ENCODE results near the gene ARHGAP31. TPM values are rescaled to one million over a fixed set of nuclear protein-coding genes. Genes with fewer than 3 reads are reported as not detected.

Gene ARHGAP31
- total and polyA plus RNA-seq, 5 donors = 14.6 to 52.3 (median 45.1) TPM

- ATAC-seq (peak in 1 of 2 donors; percentile 24), DNase-seq (no peak)
- WGBS = 91% methylated on average over 1 of the region's 1 CpG
- intact Hi-C loops (cut with DNase I) = no loop called here
- no peaks in the 10 kb centered on the region for H3K27me3 ChIP-seq (ENCODE audit: control insufficient read depth, insufficient read depth)
- no peak overlapping the region for H3K27ac ChIP-seq (ENCODE audit: low read length)
- H3K9me3 ChIP-seq (ENCODE audit: control insufficient read depth, low read length) = no peaks in the 10 kb centered on the region
- peaks cover 3% of the 10 kb centered on the region for H3K4me1 ChIP-seq (ENCODE audit: control insufficient read depth, insufficient read depth, low read length)
- no peak overlapping the region for H3K4me3 ChIP-seq (ENCODE audit: low read length)
Measured at GRCh38 chr3:119436977-119437376, 142.8 kb downstream of the ARHGAP31 start.

- WGBS = 89% methylated on average over 6 of the region's 6 CpGs
- no peaks in the 10 kb centered on the region for H3K27me3 ChIP-seq (ENCODE audit: control insufficient read depth, insufficient read depth)
- H3K9me3 ChIP-seq (ENCODE audit: control insufficient read depth, low read length) = no peaks in the 10 kb centered on the region
- intact Hi-C loops (cut with DNase I) = no loop called here
- no peak for DNase-seq
- no peak overlapping the region for H3K4me3 ChIP-seq (ENCODE audit: low read length)
- no peak for ATAC-seq
- no peak overlapping the region for H3K27ac ChIP-seq (ENCODE audit: low read length)
- H3K4me1 ChIP-seq (ENCODE audit: control insufficient read depth, insufficient read depth, low read length) = peaks cover 3% of the 10 kb centered on the region
Measured at GRCh38 chr3:119437691-119438258, 143.6 kb downstream of the ARHGAP31 start.

DNA sequence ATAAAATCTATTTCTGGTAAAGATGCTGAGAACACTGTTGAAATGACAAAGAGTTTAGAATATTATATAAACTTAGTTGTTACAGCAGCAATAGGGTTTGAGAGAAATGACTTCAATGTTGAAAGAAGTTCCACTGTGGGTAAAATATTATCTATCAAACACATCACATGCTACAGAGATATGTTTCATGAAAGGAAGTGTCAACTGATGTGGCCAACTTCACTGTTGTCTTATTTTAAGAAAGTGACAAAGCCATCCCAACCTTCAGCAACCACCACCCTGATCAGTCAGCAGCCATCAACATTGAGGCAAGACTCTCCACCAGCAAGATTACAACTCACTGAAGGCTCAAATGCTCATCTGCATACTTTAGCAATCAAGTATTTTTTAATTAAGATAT lies 149.0 kb downstream of the ARHGAP31 start:
- no peaks in the 10 kb centered on the region for H3K27me3 ChIP-seq (ENCODE audit: control insufficient read depth, insufficient read depth)
- no peaks in the 10 kb centered on the region for H3K9me3 ChIP-seq (ENCODE audit: control insufficient read depth, low read length)
- H3K27ac ChIP-seq (ENCODE audit: low read length) = no peak overlapping the region
- H3K4me1 ChIP-seq (ENCODE audit: control insufficient read depth, insufficient read depth, low read length) = no peaks in the 10 kb centered on the region
- intact Hi-C loops (cut with DNase I) = no loop called here
- no peak for DNase-seq
- H3K4me3 ChIP-seq (ENCODE audit: low read length) = no peak overlapping the region
- ATAC-seq = no peak

DNA sequence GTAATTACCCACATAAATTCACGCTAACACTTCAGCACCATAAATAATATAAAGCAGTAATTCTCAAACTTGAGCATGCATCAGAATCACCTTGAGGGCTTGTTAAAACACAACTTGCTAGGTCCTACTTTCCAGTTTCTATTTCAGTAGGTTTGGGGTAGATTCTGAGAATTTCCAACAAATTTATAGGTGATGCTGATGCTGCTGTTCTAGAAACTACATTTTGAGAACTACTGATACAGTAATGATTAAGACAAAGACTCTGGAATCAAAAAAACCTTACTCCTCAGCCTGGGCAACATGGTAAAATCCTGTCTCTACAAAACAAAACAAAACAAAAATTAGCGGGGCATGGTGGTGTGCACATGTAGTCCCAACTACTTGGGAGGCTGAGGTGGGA lies 150.4 kb downstream of the ARHGAP31 start:
- Histone ChIP-seq H3K4me1 (ENCODE audit: control insufficient read depth, insufficient read depth, low read length) (no peaks in the 10 kb centered on the region), H3K27me3 (ENCODE audit: control insufficient read depth, insufficient read depth) (no peaks in the 10 kb centered on the region), H3K9me3 (ENCODE audit: control insufficient read depth, low read length) (no peaks in the 10 kb centered on the region), H3K27ac (ENCODE audit: low read length) (no peak overlapping the region), H3K4me3 (ENCODE audit: low read length) (no peak overlapping the region)
- WGBS = 100% methylated on average over 2 of the region's 2 CpGs
- intact Hi-C loops (cut with DNase I) = no loop called here
- no peak for ATAC-seq
- DNase-seq = no peak

DNA sequence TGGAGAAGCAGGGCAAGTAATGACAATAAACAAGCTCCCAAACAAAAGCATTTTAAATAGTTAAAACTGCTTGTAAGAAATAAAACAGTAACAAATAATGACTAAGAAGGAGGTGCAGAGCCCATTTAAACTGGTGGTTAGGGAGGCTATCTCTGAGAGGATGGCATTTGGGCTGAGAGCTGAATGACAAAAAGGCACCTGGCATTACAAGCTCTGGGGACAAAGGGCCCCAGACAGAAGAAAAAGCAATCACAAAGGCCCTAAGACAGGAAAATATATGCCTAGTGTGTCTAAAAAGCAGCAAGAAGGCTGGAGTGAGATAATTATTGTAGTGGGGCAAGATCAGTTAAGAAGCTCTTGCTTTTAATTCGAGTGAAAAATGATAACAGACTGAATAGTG lies 159.6 kb downstream of the ARHGAP31 start:
- Histone ChIP-seq H3K4me1 (ENCODE audit: control insufficient read depth, insufficient read depth, low read length) (no peaks in the 10 kb centered on the region), H3K4me3 (ENCODE audit: low read length) (no peak overlapping the region), H3K27ac (ENCODE audit: low read length) (no peak overlapping the region), H3K9me3 (ENCODE audit: control insufficient read depth, low read length) (no peaks in the 10 kb centered on the region), H3K27me3 (ENCODE audit: control insufficient read depth, insufficient read depth) (no peaks in the 10 kb centered on the region)
- 49% methylated on average over 1 of the region's 1 CpG for WGBS
- intact Hi-C loops (cut with DNase I) = no loop called here
- no peak for DNase-seq
- no peak for ATAC-seq

- ATAC-seq (no peak), DNase-seq (no peak)
- Histone ChIP-seq H3K4me3 (ENCODE audit: low read length) (no peak overlapping the region), H3K27me3 (ENCODE audit: control insufficient read depth, insufficient read depth) (no peaks in the 10 kb centered on the region), H3K27ac (ENCODE audit: low read length) (no peak overlapping the region), H3K9me3 (ENCODE audit: control insufficient read depth, low read length) (no peaks in the 10 kb centered on the region), H3K4me1 (ENCODE audit: control insufficient read depth, insufficient read depth, low read length) (no peaks in the 10 kb centered on the region)
- 93% methylated on average over 1 of the region's 1 CpG for WGBS
- intact Hi-C loops (cut with DNase I) = no loop called here
Measured at GRCh38 chr3:119456469-119456868, 162.3 kb downstream of the ARHGAP31 start.

DNA sequence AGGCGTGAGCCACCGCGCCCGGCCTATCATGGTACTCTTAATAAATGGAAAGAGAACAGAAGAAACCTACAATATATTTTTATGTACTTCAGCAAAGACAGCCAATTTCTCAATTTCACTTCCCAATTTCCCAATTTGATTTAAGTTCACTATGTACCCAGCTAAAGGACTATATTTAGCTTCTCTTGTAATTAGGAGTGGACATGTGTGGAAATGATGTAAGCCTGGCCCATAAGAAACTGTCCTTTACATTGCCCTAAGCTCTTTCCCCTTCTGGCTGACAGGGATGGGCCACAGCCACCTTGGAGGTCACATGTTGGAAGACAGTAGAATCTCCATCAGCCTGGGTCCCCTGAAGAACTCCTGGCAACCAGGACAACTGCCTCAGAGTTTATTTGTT lies 163.1 kb downstream of the ARHGAP31 start:
- no peak for DNase-seq
- Histone ChIP-seq H3K9me3 (ENCODE audit: control insufficient read depth, low read length) (no peaks in the 10 kb centered on the region), H3K4me1 (ENCODE audit: control insufficient read depth, insufficient read depth, low read length) (peaks cover 2% of the 10 kb centered on the region), H3K4me3 (ENCODE audit: low read length) (no peak overlapping the region), H3K27ac (ENCODE audit: low read length) (peak overlapping the region; percentile 45), H3K27me3 (ENCODE audit: control insufficient read depth, insufficient read depth) (no peaks in the 10 kb centered on the region)
- ATAC-seq = peak; percentile 14 to 57
- intact Hi-C loops (cut with DNase I) = no loop called here
- 93% methylated on average over 4 of the region's 4 CpGs for WGBS

- 5% methylated on average over 51 of the region's 51 CpGs for WGBS
- Histone ChIP-seq H3K4me3 (ENCODE audit: low read length) (peak within 1 kb of the TSS; percentile 81), H3K27me3 (ENCODE audit: control insufficient read depth, insufficient read depth) (no peaks in the 10 kb centered on the region), H3K9me3 (ENCODE audit: control insufficient read depth, low read length) (no peaks in the 10 kb centered on the region), H3K27ac (ENCODE audit: low read length) (peak within 1 kb of the TSS; percentile 81), H3K4me1 (ENCODE audit: control insufficient read depth, insufficient read depth, low read length) (peaks cover 5% of the 10 kb centered on the region)
- intact Hi-C loops (cut with DNase I) = loop anchor here in 2 of 4 donors (10.0 kb wide), 2 partner anchors 169 to 189 kb away; partner anchors contain the start of gene ARHGAP31 (in 1 of the 2)
- ATAC-seq (peak; percentile 98 to 99), DNase-seq (peak; percentile 100)
Measured at GRCh38 chr3:119463171-119464169, 169.3 kb downstream of the ARHGAP31 start, which contains the start of gene TMEM39A. Gene TMEM39A, minus strand, starts transcription at chr3:119463615. Its CDS starts 1,541 bp downstream, at chr3:119462074.

DNA sequence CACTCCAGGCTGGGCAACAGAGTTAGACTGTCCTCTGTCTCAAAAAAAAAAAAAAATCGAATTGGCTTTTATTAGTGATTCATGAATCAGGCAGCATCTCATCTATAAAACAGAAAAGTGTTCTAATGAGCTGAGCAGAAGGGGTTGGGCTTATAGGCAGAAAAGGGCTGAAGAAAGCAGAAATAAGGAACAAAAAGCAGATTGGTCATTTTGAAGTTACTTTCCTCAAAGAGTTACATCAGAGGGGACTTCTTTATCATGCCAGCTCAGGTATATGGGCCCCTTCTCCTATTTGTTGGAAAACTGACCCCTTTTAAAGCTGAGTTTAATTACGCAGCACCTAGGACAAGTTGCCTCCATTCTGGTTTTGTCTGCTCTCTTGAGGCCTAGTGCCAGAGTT lies 173.9 kb downstream of the ARHGAP31 start:
- ATAC-seq = no peak
- intact Hi-C loops (cut with DNase I) = loop anchor here in 2 of 4 donors (10.0 kb wide), 2 partner anchors 173 to 193 kb away; partner anchors contain the start of gene ARHGAP31 (in 1 of the 2)
- H3K4me1 ChIP-seq (ENCODE audit: control insufficient read depth, insufficient read depth, low read length) = peaks cover 4% of the 10 kb centered on the region
- no peak overlapping the region for H3K4me3 ChIP-seq (ENCODE audit: low read length)
- H3K27me3 ChIP-seq (ENCODE audit: control insufficient read depth, insufficient read depth) = no peaks in the 10 kb centered on the region
- no peaks in the 10 kb centered on the region for H3K9me3 ChIP-seq (ENCODE audit: control insufficient read depth, low read length)
- peak overlapping the region; percentile 73 for H3K27ac ChIP-seq (ENCODE audit: low read length)
- WGBS = 87% methylated on average over 2 of the region's 2 CpGs
- no peak for DNase-seq

DNA sequence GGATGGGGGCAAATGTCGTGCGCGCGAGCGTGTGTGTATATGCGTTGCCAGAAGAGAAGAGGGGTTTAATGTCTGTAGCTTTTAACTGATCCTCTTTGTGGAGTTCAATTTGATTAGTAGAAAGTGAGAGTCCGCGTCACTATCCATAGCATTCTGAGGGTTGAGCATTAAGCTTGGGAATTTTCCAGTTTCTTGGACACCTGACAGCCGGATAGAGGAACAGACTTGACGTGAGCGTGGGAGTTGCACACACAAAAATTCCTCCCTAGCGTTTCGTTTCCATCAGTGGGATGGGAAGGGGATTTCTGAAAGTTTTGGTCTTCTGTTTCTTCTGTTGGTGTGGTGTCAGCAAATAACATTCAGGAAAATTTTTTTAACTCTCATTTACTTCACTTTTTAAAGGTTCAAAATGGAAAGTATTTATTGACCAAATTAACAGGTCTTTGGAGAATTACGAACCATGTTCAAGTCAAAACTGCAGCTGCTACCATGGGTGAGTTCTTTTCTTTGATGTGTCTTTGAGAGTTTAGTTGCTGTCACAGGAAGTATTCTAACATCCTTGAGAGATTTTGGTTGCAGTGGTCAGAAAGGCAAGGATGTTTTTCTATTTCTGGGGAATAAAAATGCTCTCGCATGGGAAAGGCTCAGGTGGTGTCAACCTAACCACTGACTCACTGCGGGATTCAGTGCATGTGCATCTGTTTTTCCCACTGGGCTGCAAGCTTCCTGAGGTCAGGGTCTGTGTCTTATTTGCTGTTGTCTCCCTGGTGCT lies 175.4 kb downstream of the ARHGAP31 start:
- Histone ChIP-seq H3K27ac (ENCODE audit: low read length) (peak overlapping the region; percentile 34), H3K9me3 (ENCODE audit: control insufficient read depth, low read length) (no peaks in the 10 kb centered on the region), H3K4me3 (ENCODE audit: low read length) (peak overlapping the region; percentile 93), H3K4me1 (ENCODE audit: control insufficient read depth, insufficient read depth, low read length) (peaks cover 4% of the 10 kb centered on the region), H3K27me3 (ENCODE audit: control insufficient read depth, insufficient read depth) (no peaks in the 10 kb centered on the region)
- ATAC-seq (peak in 1 of 2 donors; percentile 11), DNase-seq (no peak)
- 12% methylated on average over 16 of the region's 16 CpGs for WGBS
- intact Hi-C loops (cut with DNase I) = loop anchor here in 2 of 4 donors (10.0 kb wide), 2 partner anchors 175 to 195 kb away; partner anchors contain the start of gene ARHGAP31 (in 1 of the 2)

All from right cardiac atrium (tissue), 5 donors.